OCI-LY7 (cell line): ENCODE results near the gene MLYCD.

Source experiments
- CTCF ChIP-seq: fragments of 200-600 bp; sonication (generic); conservative IDR thresholded peaks from 2 replicates; pipeline ENCODE4 v1.5.1; 2014; ENCODE audit warnings: mild to moderate bottlenecking, antibody characterized with exemption, low read length, moderate library complexity, mixed read lengths
- EZH2phosphoT487 ChIP-seq: fragments of 200-600 bp; sonication (generic); IDR thresholded peaks from 2 replicates; pipeline ENCODE4 v1.6.1; 2018; ENCODE audit warnings: low read depth, borderline replicate concordance, mild to moderate bottlenecking, mixed run types, antibody characterized with exemption, low read length, moderate library complexity, mixed read lengths

- TF ChIP-seq CTCF: no peak
- no peak for TF ChIP-seq EZH2phosphoT487
These were observed 39.6 kb upstream of the MLYCD start for GRCh38 chr16:83859265-83859664.
